Iris pigment epithelial cell (primary cell): ENCODE results near the gene NECAB2.

ENCODE experiments used
- DNase-seq: peaks from one replicate; pipeline ENCODE4 v3.0.0-alpha.2; 2011; ENCODE audit warnings: low read depth

NECAB2 gene

DNA sequence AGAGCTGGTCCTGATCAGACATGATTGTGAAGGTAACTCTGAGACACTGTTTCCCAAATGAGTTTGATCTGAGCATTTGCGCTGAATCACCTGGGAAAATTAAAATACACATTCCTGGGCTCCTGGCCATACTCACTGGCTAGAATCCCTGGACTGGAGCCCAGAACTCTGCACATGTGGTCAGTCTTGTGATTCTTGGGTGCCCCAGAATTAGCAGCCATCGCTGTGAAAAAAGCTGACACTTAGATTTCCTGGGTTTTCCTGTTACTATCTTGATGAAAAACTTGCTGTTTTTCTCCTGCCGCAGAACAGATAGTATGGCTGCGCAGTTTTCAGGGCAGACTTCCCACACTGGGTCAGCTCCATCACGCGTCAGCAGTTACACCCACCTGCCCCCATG lies 24.6 kb downstream of the NECAB2 start:
- DNase-seq, result peak; percentile 87

DNA sequence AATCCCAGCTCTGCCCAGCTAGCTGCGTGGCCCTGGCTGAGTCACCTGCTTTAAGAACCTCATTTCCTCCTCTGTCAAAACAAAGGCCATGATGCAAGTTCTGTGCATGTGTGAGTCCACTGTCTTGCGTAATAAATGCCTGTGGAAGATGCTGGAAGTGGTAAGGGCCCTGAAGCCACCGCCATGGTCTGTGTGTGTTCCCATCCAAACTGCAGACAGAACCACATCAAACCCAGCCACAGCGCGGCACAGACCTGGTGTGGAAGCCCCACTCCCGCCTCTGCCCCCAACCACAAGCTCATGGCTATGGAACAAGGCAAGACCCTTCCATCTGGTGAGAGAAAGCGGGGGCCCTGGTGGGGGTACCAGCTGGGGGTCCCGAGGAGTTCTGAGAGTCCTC lies 26.0 kb downstream of the NECAB2 start:
- peak; percentile 98 for DNase-seq

DNA sequence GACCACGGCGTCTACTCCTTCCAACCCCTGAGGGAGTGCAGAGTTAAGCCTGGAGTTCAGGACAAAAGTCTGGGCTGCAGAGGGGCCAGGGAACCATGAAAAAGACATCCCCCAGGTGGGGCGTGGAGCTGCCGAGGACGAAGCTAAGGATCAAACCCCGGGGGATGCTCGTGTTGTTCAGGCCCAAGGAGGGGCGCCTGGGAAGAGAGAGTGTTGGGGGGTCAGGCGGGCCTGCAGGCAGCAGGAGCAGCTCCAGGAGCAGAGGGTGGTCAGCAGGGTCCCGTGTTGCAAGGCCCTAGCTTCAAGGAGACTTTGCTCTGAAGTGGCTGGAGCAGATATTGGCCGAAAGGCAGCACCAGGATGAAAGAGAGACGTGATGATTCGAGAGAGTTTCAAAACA lies 26.7 kb downstream of the NECAB2 start:
- DNase-seq, result peak; percentile 10

DNA sequence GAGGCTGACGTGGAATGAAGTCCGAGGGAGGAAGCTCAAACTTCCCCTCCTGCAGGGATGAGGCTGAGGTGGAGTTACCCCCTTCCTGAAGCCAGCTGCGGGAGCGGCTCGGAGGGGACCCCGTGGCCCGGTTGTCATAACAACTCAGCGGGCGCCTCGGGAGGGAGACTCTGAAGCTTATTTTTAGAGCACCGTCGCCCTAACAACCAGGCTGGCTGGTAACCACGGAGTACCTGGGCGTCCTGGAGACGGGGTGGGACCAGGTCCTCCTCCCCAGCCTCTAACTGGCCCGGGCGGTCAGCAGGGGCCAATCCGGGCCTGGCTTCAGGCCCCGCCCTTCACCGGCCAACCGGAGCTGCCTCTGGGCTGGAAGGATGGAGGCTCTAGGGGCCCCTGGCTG lies 27.7 kb downstream of the NECAB2 start:
- DNase-seq, result peak; percentile 40

DNA sequence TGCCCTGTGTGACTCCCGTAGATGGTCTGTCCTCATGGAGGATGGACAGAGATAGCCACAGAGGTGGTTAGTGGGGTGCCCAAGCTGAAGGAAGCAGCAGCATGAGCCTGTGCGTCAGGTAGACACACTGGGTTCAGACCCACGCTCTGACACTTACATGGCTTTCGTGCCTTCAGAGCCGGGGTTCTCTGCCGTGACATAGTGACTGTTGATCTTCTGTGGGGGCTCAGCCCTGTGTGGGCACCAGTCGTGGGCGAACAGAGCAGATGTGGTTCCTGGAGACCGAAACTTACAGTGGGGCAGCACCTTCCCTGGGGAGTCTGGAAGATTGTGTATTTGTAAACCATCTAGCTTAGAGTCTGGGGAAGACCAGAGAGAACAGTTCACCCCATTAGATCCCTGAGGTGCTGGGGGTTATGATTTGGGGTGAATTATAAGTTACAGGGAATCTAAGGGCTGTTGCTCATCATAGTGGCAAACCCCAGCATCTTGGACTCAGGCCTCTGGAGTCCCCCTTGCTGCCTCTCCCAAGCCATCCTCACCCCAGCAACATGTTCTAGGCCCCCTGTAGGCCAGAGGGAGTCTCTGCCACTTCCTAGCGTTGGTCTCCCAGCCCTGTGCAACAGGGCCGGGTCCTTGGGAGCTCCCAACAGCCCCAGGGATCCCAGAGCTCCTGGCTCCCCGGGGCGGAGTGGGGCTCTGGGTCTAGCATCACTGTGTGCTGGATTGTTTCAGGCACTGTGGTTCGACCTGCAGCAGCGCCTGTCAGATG lies 28.6 kb downstream of the NECAB2 start:
- no peak for DNase-seq

DNA sequence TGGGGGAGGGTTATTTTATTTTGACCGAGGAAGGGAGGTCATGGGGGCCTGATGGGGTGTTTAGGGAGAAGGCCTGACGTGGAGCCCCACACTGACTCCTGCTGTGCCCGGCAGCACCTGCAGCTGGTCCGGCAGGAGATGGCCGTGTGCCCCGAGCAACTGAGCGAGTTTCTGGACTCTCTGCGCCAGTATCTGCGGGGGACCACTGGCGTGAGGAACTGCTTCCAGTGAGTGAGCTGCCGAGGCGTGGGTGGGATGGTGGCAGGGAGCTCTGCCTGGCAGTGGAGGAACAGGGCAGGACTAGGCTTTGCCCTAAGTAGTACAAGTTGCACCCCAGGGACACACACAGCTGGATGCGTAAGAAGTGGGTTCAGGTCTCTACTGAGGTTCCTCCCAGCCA lies 30.0 kb downstream of the NECAB2 start:
- DNase-seq, result no peak

DNA sequence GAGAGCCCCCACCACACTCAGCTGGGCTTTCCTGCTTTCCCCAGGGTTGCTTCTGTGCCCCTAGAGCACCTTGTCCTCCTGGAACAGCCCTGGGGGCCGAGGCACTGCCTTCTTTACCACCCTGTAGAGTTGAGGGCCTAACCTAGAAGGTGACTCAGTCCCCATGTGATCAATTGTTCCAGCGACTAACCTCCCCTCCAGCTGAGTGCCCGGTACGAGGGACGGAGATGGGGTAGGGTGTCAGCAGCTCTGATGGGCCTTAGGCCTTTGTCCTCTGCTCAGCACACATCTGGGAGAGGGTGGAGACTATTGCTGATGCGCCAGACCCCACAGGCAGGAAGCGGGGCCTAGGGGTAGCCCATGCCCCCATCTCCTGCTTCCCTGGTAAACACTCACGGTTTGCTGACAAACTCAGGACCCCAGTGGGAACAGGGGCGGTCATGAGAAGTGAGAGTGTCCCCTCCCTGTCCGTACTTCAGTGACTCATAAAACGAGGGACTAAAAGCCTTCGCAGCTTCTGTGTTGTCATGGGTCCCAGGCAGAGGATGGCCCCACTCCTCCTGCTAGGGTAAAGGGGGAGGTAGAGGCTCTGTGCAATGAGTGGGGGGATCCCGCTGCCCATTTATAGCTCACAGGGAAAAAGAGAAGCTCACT lies 33.1 kb downstream of the NECAB2 start:
- no peak for DNase-seq

DNA sequence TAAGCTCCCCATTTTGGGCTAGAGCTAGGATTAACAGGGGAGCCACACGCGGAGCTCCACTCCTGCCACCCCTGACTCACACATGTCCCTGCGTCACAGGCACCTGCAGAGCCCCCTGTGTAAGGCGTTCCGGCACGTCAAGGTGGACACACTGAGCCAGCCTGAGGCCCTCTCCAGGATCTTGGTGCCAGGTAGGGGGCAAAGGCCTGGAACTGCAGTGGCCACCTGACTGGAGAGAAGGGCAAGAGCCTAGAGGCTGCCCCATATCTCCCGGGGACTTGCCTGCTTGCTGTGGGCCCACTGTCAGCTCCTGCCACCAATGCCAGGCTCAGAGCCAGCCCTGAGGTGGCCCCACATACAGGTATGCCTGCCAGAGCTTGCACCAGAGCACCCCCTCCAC lies 33.7 kb downstream of the NECAB2 start:
- DNase-seq, result no peak

DNA sequence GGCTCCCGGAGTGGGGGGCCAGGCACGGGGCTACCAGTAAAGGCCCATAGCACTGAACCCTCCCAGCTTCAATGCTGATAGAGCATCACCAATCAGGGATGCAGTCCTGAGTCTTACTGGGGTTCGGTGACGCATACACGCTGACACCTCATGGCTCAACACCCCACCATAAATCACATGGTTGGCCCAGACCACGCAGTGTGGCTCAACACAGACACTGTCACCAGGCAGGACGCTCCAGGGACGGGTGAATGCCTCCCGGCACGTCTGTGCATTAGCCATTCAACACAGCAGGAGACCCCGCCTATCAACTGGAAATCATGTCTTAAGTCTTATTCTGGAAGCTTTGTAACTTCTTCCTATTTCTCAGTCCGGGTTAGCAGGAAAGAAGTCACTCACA lies 35.0 kb downstream of the NECAB2 start:
- no peak for DNase-seq

DNA sequence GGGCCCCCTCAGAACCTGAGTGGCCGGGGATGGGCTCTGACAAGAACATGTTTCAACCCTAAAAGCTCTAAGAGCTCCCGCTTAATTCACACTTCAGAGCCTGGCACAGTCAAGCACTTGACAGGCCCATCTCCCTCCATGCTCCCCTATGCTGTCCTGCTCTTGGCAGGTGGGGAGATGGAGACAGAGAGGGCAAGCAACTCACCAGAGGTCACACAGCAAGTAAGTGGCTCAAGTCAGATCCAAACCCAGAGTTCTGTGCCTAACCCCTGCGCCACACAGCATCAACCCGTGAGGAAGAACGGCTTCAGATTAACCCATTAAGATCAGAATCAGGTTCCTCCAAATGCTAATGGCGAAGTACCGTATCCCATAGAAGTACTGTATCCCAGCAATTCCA lies 36.4 kb downstream of the NECAB2 start:
- no peak for DNase-seq

DNA sequence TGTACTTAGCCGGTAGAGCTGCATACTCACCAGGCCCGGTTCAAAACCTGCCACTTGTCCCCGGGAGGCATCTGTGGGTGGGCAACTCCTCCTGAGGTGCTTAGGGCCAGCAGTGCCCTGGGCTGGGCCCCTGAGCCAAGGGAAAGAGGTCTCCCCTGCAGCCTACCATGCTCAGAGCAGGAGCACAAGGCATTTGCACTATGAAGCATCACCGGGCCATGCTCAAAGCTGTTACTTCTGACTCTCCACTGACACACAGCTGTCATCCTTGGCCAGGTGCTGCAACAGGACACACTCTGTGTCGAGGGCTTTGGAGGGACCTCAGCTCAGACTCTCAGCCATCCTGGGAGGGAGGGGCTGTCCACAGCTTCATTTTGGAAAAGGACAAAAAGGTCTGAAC lies 37.3 kb downstream of the NECAB2 start:
- no peak for DNase-seq

DNA sequence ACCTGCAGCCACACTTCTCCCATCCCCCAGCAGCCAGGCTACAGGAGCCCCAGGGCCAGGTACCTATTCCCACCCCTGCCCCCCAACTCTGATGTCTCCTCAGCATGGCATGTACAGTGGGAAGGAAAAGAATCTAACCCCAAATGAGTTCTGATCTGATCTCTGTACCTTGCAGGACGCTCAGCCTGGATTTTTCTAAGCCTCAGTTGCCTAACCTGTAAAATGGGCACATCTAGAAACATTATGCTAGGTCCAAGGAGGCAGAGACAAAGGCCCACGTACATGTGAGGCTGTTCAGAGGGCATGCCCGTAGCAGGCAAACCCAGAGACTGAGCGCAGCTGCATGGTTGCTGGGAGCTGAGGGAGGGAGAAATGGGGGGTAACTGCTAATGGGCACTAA lies 39.5 kb downstream of the NECAB2 start:
- no peak for DNase-seq

DNA sequence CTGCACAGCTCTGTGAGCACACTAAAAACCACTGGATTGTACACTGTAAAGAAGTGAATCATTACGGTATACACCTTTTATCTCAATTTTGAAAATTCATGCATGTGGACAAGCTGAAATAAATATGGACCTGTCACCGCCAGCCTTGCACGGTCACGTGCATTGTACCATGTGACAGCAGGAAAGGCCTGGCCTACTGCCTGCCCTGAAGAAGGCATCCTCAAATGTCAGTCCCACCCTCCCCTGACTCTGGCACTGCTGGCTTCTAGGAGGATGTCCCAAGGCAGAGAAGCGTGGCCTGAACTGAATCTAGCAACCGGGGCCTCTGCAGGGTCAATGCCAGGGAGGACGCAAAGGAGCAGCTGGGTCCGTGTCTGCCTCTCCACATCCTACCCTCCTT lies 39.9 kb downstream of the NECAB2 start:
- no peak for DNase-seq

DNA sequence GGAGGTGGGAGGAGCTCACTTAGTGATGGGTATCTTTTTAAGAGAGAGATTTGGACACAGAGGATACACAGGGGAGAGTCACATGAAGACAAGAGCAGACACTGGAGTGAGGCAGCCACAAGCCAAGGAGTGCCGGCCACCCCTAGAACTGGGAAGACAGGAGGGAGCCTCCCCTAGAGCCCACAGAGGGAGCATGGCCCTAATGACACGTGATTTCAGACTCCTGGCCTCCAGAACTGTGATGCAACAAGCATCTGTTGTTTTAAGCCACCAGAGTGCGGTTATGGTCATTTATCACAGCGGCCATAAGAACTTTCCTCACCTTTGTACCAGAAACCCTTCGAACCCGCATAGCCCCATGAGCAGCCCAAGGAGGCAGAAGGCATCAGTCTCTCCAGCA lies 41.2 kb downstream of the NECAB2 start:
- DNase-seq, result no peak

DNA sequence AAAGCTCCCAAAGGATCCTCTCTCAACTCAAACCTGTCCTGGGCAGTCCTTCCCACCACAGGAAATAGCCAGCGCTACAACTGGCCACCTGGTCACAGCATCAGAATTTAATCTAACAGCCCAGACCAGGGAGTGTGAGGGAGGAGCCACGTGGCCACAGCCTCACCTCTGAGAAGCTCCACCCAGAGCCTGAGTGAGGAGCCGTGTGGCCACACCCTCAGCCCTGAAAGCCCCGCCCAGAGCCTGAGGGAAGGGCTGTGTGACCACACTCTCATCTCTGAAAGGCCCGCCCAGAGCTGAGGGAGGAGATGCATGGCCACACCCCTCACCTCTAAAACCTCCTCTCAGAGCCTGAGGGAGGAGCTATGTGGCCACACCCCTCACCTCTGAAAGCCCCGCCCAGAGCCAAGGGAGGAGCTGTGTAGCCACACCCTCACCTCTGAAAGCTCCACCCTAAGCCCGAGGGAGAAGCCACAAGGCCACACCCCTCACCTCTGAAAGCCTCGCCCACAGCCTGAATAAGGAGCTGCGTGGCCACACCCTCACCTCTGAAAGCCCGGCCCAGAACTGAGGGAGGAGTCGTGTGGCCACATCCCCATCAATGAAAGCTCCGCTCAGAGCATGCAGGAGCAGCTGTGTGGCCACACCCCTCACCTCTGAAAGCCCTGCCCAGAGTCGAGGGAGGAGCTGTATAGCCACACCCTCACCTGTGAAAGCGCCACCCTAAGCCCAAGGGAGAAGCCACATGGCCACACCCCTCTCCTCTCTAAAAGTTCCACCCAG lies 45.9 kb downstream of the NECAB2 start:
- peak; percentile 83 for DNase-seq

DNA sequence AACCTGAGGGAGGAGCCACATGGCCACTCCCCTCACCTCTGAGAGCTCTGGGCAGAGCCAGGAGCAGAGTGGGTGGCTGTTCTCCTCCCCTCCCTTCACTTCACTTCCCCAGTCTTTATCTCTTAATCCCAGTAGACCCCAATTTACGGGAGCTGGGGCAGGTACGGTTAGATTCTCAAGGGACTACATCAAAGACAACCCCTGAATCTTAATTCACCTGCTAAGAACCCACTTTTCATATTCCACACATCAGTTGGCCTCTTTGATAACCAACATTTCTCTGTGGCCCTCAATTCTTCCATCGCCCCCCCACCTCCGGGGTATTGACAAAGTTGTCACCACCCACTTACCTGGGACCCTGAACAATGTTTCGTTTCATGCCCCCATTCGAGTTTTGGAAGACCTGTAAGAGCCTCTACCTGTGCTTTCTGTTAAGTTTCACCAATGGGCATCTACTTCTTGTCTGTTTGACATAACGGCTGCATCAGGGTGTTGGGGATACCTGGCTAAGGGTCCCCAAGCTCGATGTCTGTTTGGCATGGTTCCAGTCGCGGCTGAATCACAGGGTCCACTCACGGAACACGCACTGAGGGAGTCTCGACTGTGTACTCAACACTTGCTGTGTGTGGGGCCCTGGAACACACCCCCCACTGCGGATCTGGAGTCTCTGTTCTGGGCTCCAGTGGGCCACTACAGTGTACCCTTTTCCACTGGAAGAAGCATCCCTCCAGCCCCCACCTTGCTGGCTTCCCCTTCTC lies 46.7 kb downstream of the NECAB2 start:
- no peak for DNase-seq

DNA sequence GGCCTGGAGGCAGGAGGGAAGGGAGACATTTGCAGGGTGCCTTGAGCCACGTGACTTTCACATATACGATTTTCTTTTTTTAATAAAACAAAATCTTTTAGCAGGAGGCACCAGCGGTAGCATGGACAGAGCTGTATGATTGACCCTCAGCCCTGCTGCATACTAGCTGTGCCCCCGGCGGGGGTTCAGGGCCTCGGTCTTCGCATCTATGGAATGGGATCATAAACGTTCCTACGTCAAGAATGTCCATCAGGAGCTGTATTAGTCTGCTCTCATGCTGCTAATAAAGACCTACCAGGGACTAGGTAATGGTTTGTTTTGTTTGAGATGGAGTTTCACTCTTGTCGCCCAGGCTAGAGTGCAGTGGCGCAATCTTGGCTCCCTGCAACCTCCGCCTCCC lies 47.4 kb downstream of the NECAB2 start:
- no peak for DNase-seq

DNA sequence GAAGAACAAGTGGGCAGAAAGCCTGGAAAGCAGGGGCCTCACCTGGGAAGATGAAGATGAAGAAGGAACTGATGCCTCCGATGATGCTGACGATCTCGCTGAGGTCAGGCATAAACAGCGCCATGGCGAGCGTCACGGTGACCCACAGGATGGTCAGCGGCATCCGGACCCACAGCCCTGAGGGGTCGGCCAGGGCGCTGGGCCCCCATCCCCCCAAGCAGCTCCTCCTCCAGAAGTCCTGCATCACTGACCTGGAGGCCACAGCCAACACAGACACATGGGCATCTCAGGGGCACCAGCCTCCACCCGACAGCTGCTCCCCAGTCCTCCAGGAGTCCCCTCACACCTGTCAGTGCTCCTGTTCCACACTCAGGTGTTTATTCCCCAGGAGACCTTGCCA lies 48.4 kb downstream of the NECAB2 start:
- no peak for DNase-seq

DNA sequence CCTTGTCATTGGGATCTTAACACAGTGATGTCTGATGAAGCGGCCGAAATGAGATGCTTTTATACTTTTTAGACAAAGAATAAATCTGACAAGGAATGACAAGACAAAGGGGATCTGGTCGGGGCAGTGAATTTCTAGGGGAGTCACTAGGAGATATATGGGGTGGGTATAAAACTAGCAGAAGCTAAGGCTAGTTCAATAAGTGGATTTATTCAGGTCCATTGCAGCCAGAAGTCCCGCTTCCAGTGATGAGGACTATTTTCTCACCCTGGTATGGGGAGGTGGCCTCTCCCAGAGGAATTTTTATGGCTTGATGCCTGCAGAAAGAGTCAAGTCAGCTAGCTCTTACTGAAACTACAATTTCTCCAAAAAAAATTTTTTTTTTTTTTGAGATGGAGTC lies 50.7 kb downstream of the NECAB2 start:
- no peak for DNase-seq

DNA sequence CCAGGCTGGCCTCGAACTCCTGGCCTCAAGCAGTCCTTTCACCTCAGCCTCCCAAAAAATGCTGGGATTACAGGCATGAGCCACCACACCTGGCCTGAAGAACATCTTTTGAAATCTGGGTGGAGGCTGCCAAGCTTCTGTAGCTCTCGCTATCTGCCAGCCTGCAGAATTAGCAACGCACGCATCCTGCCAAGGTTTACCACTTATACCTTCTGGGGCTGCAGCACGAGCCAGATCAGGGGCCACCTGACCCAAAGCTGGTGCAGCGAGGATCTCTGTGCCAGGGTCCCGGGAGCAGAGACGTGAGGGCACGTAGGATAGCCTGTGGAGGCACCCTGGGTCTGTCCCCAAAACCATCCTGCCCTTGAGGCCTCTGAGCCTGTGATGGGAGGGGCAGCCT lies 52.3 kb downstream of the NECAB2 start:
- DNase-seq, result no peak

DNA sequence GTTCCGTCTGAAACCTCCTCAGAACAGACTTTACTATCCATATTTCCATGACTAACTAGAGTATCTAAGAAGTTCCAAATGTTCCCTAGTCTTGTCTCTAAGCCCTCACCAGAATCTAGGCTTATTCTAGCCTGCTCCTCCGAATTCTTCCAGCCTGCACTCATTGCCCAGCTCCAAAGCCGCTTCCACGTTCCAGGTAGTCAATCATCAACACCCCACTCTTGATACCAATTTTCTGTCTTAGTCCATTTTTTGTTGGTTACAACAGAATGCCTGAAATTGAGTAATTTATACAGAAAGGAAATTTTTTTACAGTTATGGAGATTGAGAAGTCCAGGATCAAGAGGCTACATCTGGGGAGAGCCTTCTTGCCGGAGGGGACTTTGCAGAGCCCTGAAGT lies 53.4 kb downstream of the NECAB2 start:
- DNase-seq, result no peak

DNA sequence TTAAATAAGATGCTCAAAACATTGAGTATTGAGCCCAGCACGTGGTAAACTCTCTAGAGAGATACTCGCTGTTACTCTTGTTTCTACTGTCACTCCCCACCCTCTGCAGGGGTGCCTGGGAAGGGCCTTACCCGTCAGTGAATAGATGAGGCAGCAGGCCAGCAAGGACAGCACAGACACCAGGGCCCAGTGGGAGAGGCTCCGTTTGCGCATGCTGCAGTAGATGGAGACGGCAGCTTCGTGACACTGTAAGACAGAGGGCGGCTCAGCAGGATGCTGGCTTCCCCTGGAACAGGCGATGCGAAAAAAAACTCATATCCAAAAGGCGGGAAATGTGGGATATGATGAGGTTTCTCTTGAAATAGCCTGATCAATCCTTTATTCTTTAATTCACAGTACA lies 54.6 kb downstream of the NECAB2 start:
- DNase-seq, result no peak

DNA sequence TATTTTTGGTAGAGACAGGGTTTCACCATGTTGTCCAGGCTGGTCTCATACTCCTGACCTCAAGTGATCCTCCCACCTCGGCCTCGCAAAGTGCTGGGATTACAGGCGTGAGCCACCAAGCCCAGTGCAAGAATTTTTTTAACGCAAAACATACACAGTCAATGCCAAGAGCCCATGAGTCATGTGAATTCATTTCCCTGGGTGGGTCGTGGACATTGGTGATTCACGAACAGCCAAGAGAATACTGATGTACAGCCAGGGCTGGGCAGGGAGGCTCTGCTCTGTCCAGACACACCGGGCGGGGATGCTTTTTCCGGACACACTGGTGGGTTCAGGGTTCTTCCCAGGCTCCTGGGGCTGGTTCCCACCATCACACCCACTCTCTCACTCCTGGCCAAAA lies 56.8 kb downstream of the NECAB2 start:
- peak; percentile 85 for DNase-seq
